Dendritic cell treated with granulocyte-macrophage colony-stimulating factor and Interleukin-4, amounts not matched to agents 40 ng/mL and 50 ng/mL, for 4 days (primary cell): ENCODE measurements around the gene COLEC12.

ENCODE experiments used
- H3K27ac Mint-ChIP-seq: one replicate; pipeline ENCODE4 v1.8.0; 2022; ENCODE audit warnings: mild to moderate bottlenecking, mixed read lengths
- H3K27me3 Mint-ChIP-seq: one replicate; pipeline ENCODE4 v1.8.0; 2022; ENCODE audit warnings: mild to moderate bottlenecking, mixed read lengths
- H3K36me3 Mint-ChIP-seq: one replicate; pipeline ENCODE4 v1.8.0; 2022; ENCODE audit warnings: low read depth, mixed read lengths
- H3K4me1 Mint-ChIP-seq: one replicate; pipeline ENCODE4 v1.8.0; 2022; ENCODE audit warnings: low read depth, mixed read lengths
- H3K4me3 Mint-ChIP-seq: one replicate; pipeline ENCODE4 v1.8.0; 2022; ENCODE audit warnings: mild to moderate bottlenecking, moderate library complexity, mixed read lengths
- H3K9me3 Mint-ChIP-seq: one replicate; pipeline ENCODE4 v1.8.0; 2022; ENCODE audit warnings: mixed read lengths
- intact Hi-C: fragments of 100-400 bp; cut with micrococcal nuclease; formaldehyde crosslinking; loops from one replicate; pipeline ENCODE4 v1.15.0; 2022

COLEC12 gene

GRCh38 chr18:396251-396555 lies 104.3 kb downstream of the COLEC12 start:
- intact Hi-C loops: loop anchor here (10.0 kb wide), 1 partner anchor 61 kb away; no protein-coding TSS in a partner anchor
- no peak overlapping the region for H3K4me3 Mint-ChIP-seq

GRCh38 chr18:395456-396250 lies 104.8 kb downstream of the COLEC12 start:
- intact Hi-C loops: loop anchor here (10.0 kb wide), 1 partner anchor 61 kb away; no protein-coding TSS in a partner anchor

More at GRCh38 chr18:396251-396555, 104.3 kb downstream of the COLEC12 start:
- Mint-ChIP-seq H3K27ac (no peak overlapping the region), H3K27me3 (no peaks in the 10 kb centered on the region), H3K9me3 (no peaks in the 10 kb centered on the region), H3K36me3 (no peaks in the 10 kb centered on the region), H3K4me1 (peaks cover 45% of the 10 kb centered on the region)

DNA sequence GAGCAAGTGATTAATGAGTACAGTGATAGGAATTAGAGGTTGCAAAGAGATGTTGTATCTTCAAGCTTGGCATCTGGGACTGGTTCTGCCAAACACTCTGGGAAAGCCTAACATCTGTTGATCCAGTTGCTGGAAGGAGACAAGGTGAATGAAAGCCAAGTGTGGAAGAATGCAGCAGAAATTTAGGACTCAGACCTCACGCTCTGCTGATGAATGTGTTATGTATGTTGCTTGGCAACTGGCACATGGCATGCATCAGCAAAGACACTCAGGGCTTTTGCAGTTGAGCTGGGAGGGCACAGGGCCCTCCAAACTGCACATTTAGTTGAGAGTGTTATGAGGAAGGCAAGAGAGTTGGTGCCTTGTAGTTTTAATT lies 105.5 kb downstream of the COLEC12 start:
- peak overlapping the region; percentile 48 for H3K27ac Mint-ChIP-seq
- H3K4me1 Mint-ChIP-seq: peaks cover 35% of the 10 kb centered on the region
- H3K9me3 Mint-ChIP-seq: no peaks in the 10 kb centered on the region
- no peaks in the 10 kb centered on the region for H3K27me3 Mint-ChIP-seq
- no peaks in the 10 kb centered on the region for H3K36me3 Mint-ChIP-seq
- H3K4me3 Mint-ChIP-seq: no peak overlapping the region
- intact Hi-C loops: loop anchor here (10.0 kb wide), 1 partner anchor 60 kb away; no protein-coding TSS in a partner anchor

More at GRCh38 chr18:395456-396250, 104.8 kb downstream of the COLEC12 start:
- Mint-ChIP-seq H3K36me3 (no peaks in the 10 kb centered on the region), H3K9me3 (no peaks in the 10 kb centered on the region), H3K27me3 (no peaks in the 10 kb centered on the region), H3K4me3 (no peak overlapping the region), H3K27ac (no peak overlapping the region), H3K4me1 (peaks cover 42% of the 10 kb centered on the region)

DNA sequence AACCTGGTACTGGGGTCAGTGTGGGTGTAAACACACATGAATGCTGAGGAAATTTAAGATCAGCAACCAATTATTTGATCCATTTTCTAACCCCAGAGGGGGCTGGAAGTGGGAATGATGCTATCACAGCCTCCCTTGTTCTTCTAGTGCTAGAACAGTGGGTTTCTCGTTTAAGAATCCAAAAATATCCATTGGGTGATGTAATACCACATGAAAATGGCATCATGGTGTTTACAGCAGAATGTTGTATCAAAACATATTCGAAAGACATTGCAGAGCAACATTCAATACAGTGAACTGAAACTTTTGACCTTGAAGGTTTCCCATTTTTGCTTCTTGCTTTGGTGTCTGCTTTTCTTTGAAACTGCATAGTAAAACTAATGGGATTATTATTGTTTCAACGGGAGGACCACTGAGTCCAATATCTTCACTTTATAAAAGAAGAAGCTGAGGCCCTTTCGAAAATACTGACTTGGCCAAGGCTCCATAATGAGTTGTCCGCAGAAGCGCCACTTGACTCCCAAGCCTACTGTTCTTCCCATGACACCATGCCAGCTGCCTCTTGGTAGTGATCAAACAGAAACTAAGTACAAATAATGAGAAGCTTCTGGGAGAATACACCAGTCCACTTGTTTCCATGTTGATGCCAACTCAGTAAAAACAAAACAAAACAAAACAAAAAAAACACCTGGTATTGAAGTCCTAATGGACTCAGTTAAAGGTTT lies 106.1 kb downstream of the COLEC12 start:
- Mint-ChIP-seq H3K4me3 (no peak overlapping the region), H3K4me1 (peaks cover 39% of the 10 kb centered on the region), H3K27ac (peak overlapping the region; percentile 48), H3K36me3 (no peaks in the 10 kb centered on the region), H3K9me3 (no peaks in the 10 kb centered on the region), H3K27me3 (peaks cover 2% of the 10 kb centered on the region)
- intact Hi-C loops: loop anchor here (10.0 kb wide), 1 partner anchor 60 kb away; no protein-coding TSS in a partner anchor

DNA sequence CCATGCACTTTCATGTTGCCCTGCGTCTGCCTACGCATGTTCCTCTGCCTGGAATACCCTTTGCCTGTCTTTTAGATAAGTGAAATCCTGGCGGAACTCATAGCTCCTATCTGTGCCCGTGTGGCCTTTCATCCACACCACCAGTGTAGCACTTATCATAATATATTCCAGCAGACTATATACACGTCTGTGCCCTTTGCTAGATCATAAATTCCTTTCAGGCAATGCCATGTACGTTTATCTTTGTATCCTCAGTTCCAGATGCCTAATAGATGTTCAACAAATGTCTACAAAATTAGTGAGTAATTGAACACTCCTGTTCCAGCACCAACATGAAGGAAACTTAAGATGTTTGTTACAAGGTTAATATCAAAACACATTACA lies 106.9 kb downstream of the COLEC12 start:
- Mint-ChIP-seq H3K4me3 (no peak overlapping the region), H3K27ac (peak overlapping the region; percentile 18), H3K27me3 (peaks cover 2% of the 10 kb centered on the region), H3K4me1 (peaks cover 37% of the 10 kb centered on the region), H3K9me3 (no peaks in the 10 kb centered on the region), H3K36me3 (no peaks in the 10 kb centered on the region)
- intact Hi-C loops: loop anchor here (10.0 kb wide), 1 partner anchor 59 kb away; no protein-coding TSS in a partner anchor

GRCh38 chr18:392928-393573 lies 107.5 kb downstream of the COLEC12 start:
- intact Hi-C loops: loop anchor here (10.0 kb wide), 1 partner anchor 58 kb away; no protein-coding TSS in a partner anchor
- H3K36me3 Mint-ChIP-seq: no peaks in the 10 kb centered on the region
- H3K4me3 Mint-ChIP-seq: no peak overlapping the region
- peak overlapping the region; percentile 18 for H3K27ac Mint-ChIP-seq
- H3K9me3 Mint-ChIP-seq: no peaks in the 10 kb centered on the region
- peaks cover 32% of the 10 kb centered on the region for H3K4me1 Mint-ChIP-seq
- H3K27me3 Mint-ChIP-seq: peaks cover 2% of the 10 kb centered on the region

GRCh38 chr18:390741-391478 lies 109.6 kb downstream of the COLEC12 start:
- Mint-ChIP-seq H3K27ac (no peak overlapping the region), H3K36me3 (no peaks in the 10 kb centered on the region), H3K9me3 (no peaks in the 10 kb centered on the region), H3K4me1 (peaks cover 28% of the 10 kb centered on the region), H3K27me3 (peaks cover 2% of the 10 kb centered on the region), H3K4me3 (no peak overlapping the region)
- intact Hi-C loops: loop anchor here (10.0 kb wide), 1 partner anchor 56 kb away; no protein-coding TSS in a partner anchor

DNA sequence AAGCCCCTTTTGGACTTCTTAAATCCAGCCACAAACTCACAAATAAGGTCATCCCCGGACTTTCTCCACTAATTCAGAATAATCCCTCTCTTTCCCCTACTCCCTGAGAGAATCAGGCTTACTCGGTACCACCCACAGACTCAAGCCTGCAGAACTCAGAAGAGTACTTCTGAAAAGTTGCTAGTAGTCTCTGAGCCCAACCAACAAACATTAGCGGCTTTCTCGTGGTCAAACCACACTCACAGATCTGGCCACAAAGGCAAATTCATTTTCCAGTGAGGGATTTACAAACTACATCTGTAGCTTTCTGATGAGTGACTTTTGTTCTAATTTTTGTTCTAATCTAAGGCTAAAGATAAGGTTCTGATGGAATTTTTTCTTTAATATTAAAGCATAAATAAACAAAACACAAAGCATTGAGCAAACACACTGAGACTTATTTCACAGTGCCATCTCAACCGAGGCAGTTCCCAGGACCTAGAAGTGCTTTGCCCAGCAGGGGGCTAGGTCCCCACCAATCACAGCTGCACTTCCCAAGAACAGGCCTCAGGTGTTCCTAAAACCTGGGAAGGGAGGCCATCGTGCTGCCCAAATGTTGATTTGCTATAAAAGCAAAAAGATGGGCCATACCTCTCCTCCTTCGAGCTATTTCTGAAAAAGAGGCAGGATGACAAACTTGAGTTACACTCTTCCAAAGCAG lies 110.7 kb downstream of the COLEC12 start:
- H3K4me1 Mint-ChIP-seq: peaks cover 30% of the 10 kb centered on the region
- no peaks in the 10 kb centered on the region for H3K9me3 Mint-ChIP-seq
- H3K4me3 Mint-ChIP-seq: no peak overlapping the region
- H3K27me3 Mint-ChIP-seq: peaks cover 2% of the 10 kb centered on the region
- no peaks in the 10 kb centered on the region for H3K36me3 Mint-ChIP-seq
- intact Hi-C loops: loop anchor here (10.0 kb wide), 1 partner anchor 55 kb away; no protein-coding TSS in a partner anchor
- no peak overlapping the region for H3K27ac Mint-ChIP-seq

GRCh38 chr18:388200-388599 lies 112.3 kb downstream of the COLEC12 start:
- intact Hi-C loops: no loop called here

GRCh38 chr18:386994-387393 lies 113.5 kb downstream of the COLEC12 start:
- peaks cover 10% of the 10 kb centered on the region for H3K36me3 Mint-ChIP-seq
- H3K9me3 Mint-ChIP-seq: peaks cover 15% of the 10 kb centered on the region
- intact Hi-C loops: no loop called here
- H3K4me1 Mint-ChIP-seq: peaks cover 14% of the 10 kb centered on the region
- H3K27ac Mint-ChIP-seq: no peak overlapping the region
- peaks cover 2% of the 10 kb centered on the region for H3K27me3 Mint-ChIP-seq
- H3K4me3 Mint-ChIP-seq: no peak overlapping the region

More at GRCh38 chr18:388200-388599, 112.3 kb downstream of the COLEC12 start:
- Mint-ChIP-seq H3K4me1 (peaks cover 22% of the 10 kb centered on the region), H3K36me3 (peaks cover 10% of the 10 kb centered on the region), H3K9me3 (peaks cover 14% of the 10 kb centered on the region), H3K4me3 (no peak overlapping the region), H3K27me3 (peaks cover 2% of the 10 kb centered on the region), H3K27ac (no peak overlapping the region)

GRCh38 chr18:384897-385296 lies 115.6 kb downstream of the COLEC12 start:
- intact Hi-C loops: no loop called here
- Mint-ChIP-seq H3K9me3 (peaks cover 15% of the 10 kb centered on the region), H3K27me3 (peaks cover 2% of the 10 kb centered on the region), H3K4me3 (no peak overlapping the region), H3K4me1 (peaks cover 27% of the 10 kb centered on the region), H3K27ac (no peak overlapping the region), H3K36me3 (peaks cover 10% of the 10 kb centered on the region)

DNA sequence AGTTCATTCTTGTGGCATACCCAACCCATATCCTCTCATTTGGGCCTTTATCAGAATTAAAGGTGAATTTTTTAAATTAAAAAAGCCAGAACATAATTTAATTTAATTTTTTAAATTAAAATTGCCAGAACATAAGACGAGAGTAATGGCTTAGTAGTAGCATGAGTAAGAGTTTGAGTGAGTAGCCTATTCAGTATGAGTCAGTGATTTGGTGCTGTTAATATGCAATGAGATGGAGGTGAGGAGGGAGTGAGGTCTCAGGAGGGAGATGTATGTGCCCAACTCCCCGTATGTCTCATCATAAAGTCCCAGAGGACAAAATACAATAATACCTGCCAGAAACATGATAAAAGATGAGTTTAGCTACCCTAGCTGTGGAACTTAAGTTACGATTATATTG lies 117.4 kb downstream of the COLEC12 start:
- intact Hi-C loops: no loop called here
- H3K4me1 Mint-ChIP-seq: peaks cover 38% of the 10 kb centered on the region
- H3K27me3 Mint-ChIP-seq: peaks cover 2% of the 10 kb centered on the region
- H3K27ac Mint-ChIP-seq: no peak overlapping the region
- no peak overlapping the region for H3K4me3 Mint-ChIP-seq
- peaks cover 15% of the 10 kb centered on the region for H3K9me3 Mint-ChIP-seq
- H3K36me3 Mint-ChIP-seq: peaks cover 10% of the 10 kb centered on the region
